Activated CD8-positive, alpha-beta memory T cell treated with anti-CD3 and anti-CD28 coated beads for 4 hours (primary cell): ENCODE results near the gene MAPK12.

Source experiments
- DNase-seq, 2 donors: peaks; one replicate each; pipeline ENCODE4 v3.0.0-alpha.2; 2020; ENCODE audit warnings: low read depth in 2 of 2

Gene MAPK12

GRCh38 chr22:50252082-50253045, 9.1 kb downstream of the MAPK12 start:
- DNase-seq: peak; percentile 47 to 48

GRCh38 chr22:50251477-50252081, 9.9 kb downstream of the MAPK12 start:
- no peak for DNase-seq

GRCh38 chr22:50250555-50251476, 10.7 kb downstream of the MAPK12 start, which contains the start of gene HDAC10:
Gene HDAC10, minus strand, starts transcription at chr22:50251265. Its CDS starts 233 bp downstream, at chr22:50251032.
- peak; percentile 51 to 56 for DNase-seq

GRCh38 chr22:50250249-50250554, 11.3 kb downstream of the MAPK12 start:
- DNase-seq: no peak

GRCh38 chr22:50249341-50250248, 11.9 kb downstream of the MAPK12 start:
- DNase-seq: no peak

- no peak for DNase-seq
Observed at GRCh38 chr22:50248196-50249081, 13.0 kb downstream of the MAPK12 start.

- no peak for DNase-seq
Observed at GRCh38 chr22:50247748-50248147, 13.7 kb downstream of the MAPK12 start.

GRCh38 chr22:50246242-50247175, 15.0 kb downstream of the MAPK12 start:
- no peak for DNase-seq

GRCh38 chr22:50245214-50246072, 16.0 kb downstream of the MAPK12 start:
- DNase-seq: no peak

- peak; percentile 84 to 88 for DNase-seq
Observed at GRCh38 chr22:50244420-50245213, 16.9 kb downstream of the MAPK12 start, which contains the start of gene TUBGCP6. Gene TUBGCP6, minus strand, starts transcription at chr22:50245023. Its CDS starts 564 bp downstream, at chr22:50244459.

- DNase-seq: no peak
Observed at GRCh38 chr22:50243685-50244419, 17.6 kb downstream of the MAPK12 start.

- no peak for DNase-seq
Observed at GRCh38 chr22:50242406-50242949, 19.0 kb downstream of the MAPK12 start.

GRCh38 chr22:50238755-50239154, 22.7 kb downstream of the MAPK12 start:
- DNase-seq: no peak

GRCh38 chr22:50236731-50237409, 24.6 kb downstream of the MAPK12 start:
- no peak for DNase-seq

- DNase-seq: no peak
Observed at GRCh38 chr22:50233223-50233622, 28.3 kb downstream of the MAPK12 start.
